Lower leg skin (tissue), 3 donors: ENCODE data around the gene MGRN1.

Source experiments
- POLR2A ChIP-seq, 2 donors: fragments of 450-650 bp; IDR thresholded peaks; one replicate each; pipeline ENCODE4 v1.6.1; 2016 to 2017; ENCODE audit warnings: antibody characterized with exemption in 2 of 2, mild to moderate bottlenecking in 1 of 2, moderate library complexity in 1 of 2
- TF ChIP-seq, protein P1 (sequence below), 3 donors: fragments of 450-650 bp; IDR thresholded peaks; one replicate each; pipeline ENCODE4 v1.5.1; 2016; ENCODE audit warnings: antibody characterized with exemption in 3 of 3, mild to moderate bottlenecking in 3 of 3, moderate library complexity in 2 of 3

DNA sequence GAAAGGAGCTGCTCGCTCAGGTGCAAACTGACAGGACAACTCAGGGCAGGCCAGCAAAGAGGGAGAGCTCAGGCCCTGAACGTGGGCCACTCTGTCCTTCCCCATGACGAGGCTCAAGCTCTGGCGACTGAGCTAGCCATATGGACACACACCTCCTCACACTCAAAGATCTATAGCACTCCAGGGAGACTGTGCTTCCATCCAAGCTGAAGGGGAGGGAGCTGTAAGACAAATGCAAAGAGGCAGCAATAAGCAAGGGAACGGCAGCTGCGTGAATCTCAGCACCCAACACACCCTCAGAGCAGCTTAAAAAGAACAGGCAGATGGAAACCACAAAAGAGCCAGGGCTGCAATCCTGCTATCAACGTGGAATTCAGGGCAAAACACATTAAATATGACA lies 82.2 kb downstream of the MGRN1 start:
- TF ChIP-seq, protein P1, sequence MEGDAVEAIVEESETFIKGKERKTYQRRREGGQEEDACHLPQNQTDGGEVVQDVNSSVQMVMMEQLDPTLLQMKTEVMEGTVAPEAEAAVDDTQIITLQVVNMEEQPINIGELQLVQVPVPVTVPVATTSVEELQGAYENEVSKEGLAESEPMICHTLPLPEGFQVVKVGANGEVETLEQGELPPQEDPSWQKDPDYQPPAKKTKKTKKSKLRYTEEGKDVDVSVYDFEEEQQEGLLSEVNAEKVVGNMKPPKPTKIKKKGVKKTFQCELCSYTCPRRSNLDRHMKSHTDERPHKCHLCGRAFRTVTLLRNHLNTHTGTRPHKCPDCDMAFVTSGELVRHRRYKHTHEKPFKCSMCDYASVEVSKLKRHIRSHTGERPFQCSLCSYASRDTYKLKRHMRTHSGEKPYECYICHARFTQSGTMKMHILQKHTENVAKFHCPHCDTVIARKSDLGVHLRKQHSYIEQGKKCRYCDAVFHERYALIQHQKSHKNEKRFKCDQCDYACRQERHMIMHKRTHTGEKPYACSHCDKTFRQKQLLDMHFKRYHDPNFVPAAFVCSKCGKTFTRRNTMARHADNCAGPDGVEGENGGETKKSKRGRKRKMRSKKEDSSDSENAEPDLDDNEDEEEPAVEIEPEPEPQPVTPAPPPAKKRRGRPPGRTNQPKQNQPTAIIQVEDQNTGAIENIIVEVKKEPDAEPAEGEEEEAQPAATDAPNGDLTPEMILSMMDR (IDR thresholded peaks at IDR 0.05), result no peak
- TF ChIP-seq POLR2A (IDR thresholded peaks at IDR 0.05), result no peak
